Femur (tissue), 1 donor: ENCODE data around the gene C19orf53.
"Not testable (repeated sequence)": the region's sequence is repeated elsewhere in the genome, so short reads cannot be mapped to it uniquely, and the experiment has no call there.

Experiments used
- DNase-seq: peaks from one replicate; pipeline ENCODE4 v3.0.0-alpha.2; 2017

Gene C19orf53

GRCh38 chr19:13764101-13764807, 10.0 kb upstream of the C19orf53 start, which contains the start of gene MRI1:
Gene MRI1 (plus strand): TSS chr19:13764522. CDS start chr19:13764589, 67 bp downstream.
- DNase-seq, result peak; percentile 77

GRCh38 chr19:13764821-13765394, 9.3 kb upstream of the C19orf53 start:
- no peak for DNase-seq

GRCh38 chr19:13765395-13766094, 8.7 kb upstream of the C19orf53 start:
- DNase-seq, result no peak

- no peak for DNase-seq
Observed at GRCh38 chr19:13766095-13766481, 8.2 kb upstream of the C19orf53 start.

GRCh38 chr19:13768510-13768909, 5.7 kb upstream of the C19orf53 start:
- DNase-seq, result no peak

GRCh38 chr19:13770013-13770635, 4.1 kb upstream of the C19orf53 start:
- no peak for DNase-seq

GRCh38 chr19:13778398-13778797, 4.1 kb downstream of the C19orf53 start:
- DNase-seq, result no peak

- no peak for DNase-seq
Observed at GRCh38 chr19:13778847-13779246, 4.6 kb downstream of the C19orf53 start.

GRCh38 chr19:13779794-13780193, 5.5 kb downstream of the C19orf53 start:
- not testable (repeated sequence) for DNase-seq

- DNase-seq, result peak; percentile 92
Observed at GRCh38 chr19:13781547-13781946, 7.3 kb downstream of the C19orf53 start.

GRCh38 chr19:13782537-13782936, 8.3 kb downstream of the C19orf53 start:
- DNase-seq, result no peak

- DNase-seq, result no peak
Observed at GRCh38 chr19:13783565-13784500, 9.6 kb downstream of the C19orf53 start.

GRCh38 chr19:13784731-13785452, 10.6 kb downstream of the C19orf53 start:
- peak; percentile 77 for DNase-seq

GRCh38 chr19:13788991-13789390, 14.7 kb downstream of the C19orf53 start:
- DNase-seq, result no peak

- DNase-seq, result no peak
Observed at GRCh38 chr19:13790354-13790753, 16.1 kb downstream of the C19orf53 start.

- DNase-seq, result not testable (repeated sequence)
Observed at GRCh38 chr19:13793317-13793716, 19.1 kb downstream of the C19orf53 start.

GRCh38 chr19:13794398-13794756, 20.1 kb downstream of the C19orf53 start:
- peak; percentile 91 for DNase-seq

GRCh38 chr19:13794757-13795589, 20.7 kb downstream of the C19orf53 start, which contains the start of gene ZSWIM4:
Gene ZSWIM4 (plus strand): TSS chr19:13795443. CDS start chr19:13795649, 206 bp downstream.
- DNase-seq, result peak; percentile 99

- no peak for DNase-seq
Observed at GRCh38 chr19:13795595-13796300, 21.5 kb downstream of the C19orf53 start.
